Mesendoderm (in vitro differentiated cells): ENCODE measurements around the gene ISM1.
A peak's percentile ranks its signal among the peaks of the same experiment; 100 is the strongest.

Experiments used
- DNase-seq: peaks from one replicate; pipeline ENCODE4 v3.0.0; 2013
- H2AK5ac ChIP-seq: 2 replicates; pipeline ENCODE4 v1.6.1; 2013; ENCODE audit warnings: low read length, inconsistent platforms
- H2BK120ac ChIP-seq: 2 replicates; pipeline ENCODE4 v1.6.1; 2013; ENCODE audit warnings: low read depth, mild to moderate bottlenecking, low read length, moderate library complexity, mixed read lengths
- H2BK15ac ChIP-seq: replicated peaks from 2 replicates; pipeline ENCODE4 v1.6.1; 2013; ENCODE audit warnings: low read depth, mild to moderate bottlenecking, moderate library complexity
- H2BK5ac ChIP-seq: 2 replicates; pipeline ENCODE4 v1.6.1; 2013; ENCODE audit warnings: low read length, inconsistent platforms
- H3K18ac ChIP-seq: 2 replicates; pipeline ENCODE4 v1.6.1; 2013; ENCODE audit warnings: mild to moderate bottlenecking, low read length, mixed read lengths
- H3K23ac ChIP-seq: one replicate; pipeline ENCODE4 v1.6.1; 2013; ENCODE audit warnings: low read length
- H3K27ac ChIP-seq: 2 replicates; pipeline ENCODE4 v1.5.1; 2013; ENCODE audit warnings: low read depth, mild to moderate bottlenecking, inconsistent platforms, low read length, moderate library complexity
- H3K27me3 ChIP-seq: 2 replicates; pipeline ENCODE4 v1.6.1; 2013; ENCODE audit warnings: low read length, control low read depth, mild to moderate bottlenecking, inconsistent platforms; ENCODE audit not compliant: insufficient read depth, poor library complexity
- H3K36me3 ChIP-seq: 2 replicates; pipeline ENCODE4 v1.6.1; 2013; ENCODE audit warnings: low read length, inconsistent platforms; ENCODE audit not compliant: control insufficient read depth, insufficient read depth
- H3K4ac ChIP-seq: one replicate; pipeline ENCODE4 v1.6.1; 2013; ENCODE audit warnings: low read depth, mild to moderate bottlenecking, low read length, moderate library complexity
- H3K4me1 ChIP-seq: 2 replicates; pipeline ENCODE4 v1.6.1; 2013; ENCODE audit warnings: low read depth, low read length, inconsistent platforms; ENCODE audit not compliant: control insufficient read depth
- H3K4me2 ChIP-seq: 2 replicates; pipeline ENCODE4 v1.6.1; 2013; ENCODE audit warnings: low read length
- H3K4me3 ChIP-seq: 2 replicates; pipeline ENCODE4 v1.5.1; 2013; ENCODE audit warnings: mild to moderate bottlenecking, low read length
- H3K56ac ChIP-seq: one replicate; pipeline ENCODE4 v1.6.1; 2013; ENCODE audit warnings: low read length
- H3K79me1 ChIP-seq: 2 replicates; pipeline ENCODE4 v1.6.1; 2013; ENCODE audit warnings: low read length, inconsistent platforms
- H3K79me2 ChIP-seq: 2 replicates; pipeline ENCODE4 v1.6.1; 2013; ENCODE audit warnings: mild to moderate bottlenecking, low read length; ENCODE audit not compliant: control insufficient read depth, insufficient read depth
- H3K9ac ChIP-seq: 2 replicates; pipeline ENCODE4 v1.6.1; 2013; ENCODE audit warnings: low read length, inconsistent platforms
- H4K5ac ChIP-seq: one replicate; pipeline ENCODE4 v1.6.1; 2013; ENCODE audit warnings: low read length
- H4K8ac ChIP-seq: one replicate; pipeline ENCODE4 v1.6.1; 2013; ENCODE audit warnings: low read depth, mild to moderate bottlenecking, control low read depth, low read length, moderate library complexity
- WGBS: extraction: QIAGEN DNeasy Blood & Tissue Kit; methylation state at CpG from one replicate; pipeline ENCODE4 v1.1.7; 2013; ENCODE audit warnings: low lambda C conversion rate, missing lambda C conversion rate; ENCODE audit not compliant: insufficient coverage; ENCODE audit errors: extremely low coverage; 5-methylcytosine and 5-hydroxymethylcytosine counted together

ISM1 gene

DNA sequence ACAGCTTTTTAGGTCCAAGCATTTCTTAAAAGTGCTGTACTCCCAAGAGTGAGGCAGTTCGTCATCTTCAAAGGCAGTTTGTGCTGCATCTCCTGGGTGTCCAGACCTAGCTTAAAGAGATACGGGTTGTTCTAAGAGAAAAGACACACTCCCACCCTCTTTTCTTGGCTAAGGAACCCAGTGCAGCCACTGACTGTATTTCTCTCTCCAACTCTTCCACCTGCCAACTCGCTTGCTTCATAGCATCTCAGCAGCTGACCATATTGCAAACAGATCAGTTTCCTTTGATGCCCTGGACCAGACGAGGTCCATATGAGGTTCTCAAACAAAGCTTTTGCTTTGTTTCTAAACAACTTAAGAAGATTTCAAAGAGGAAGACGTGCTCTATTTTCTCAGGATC is 101.1 kb downstream of the ISM1 start:
- Histone ChIP-seq H3K36me3 (no peaks in the 10 kb centered on the region), H2BK120ac (peak overlapping the region; percentile 56), H2BK5ac (peak overlapping the region; percentile 86), H3K23ac (no peak overlapping the region), H3K56ac (peak overlapping the region; percentile 75), H4K8ac (no peak overlapping the region), H3K4ac (peak overlapping the region; percentile 79), H3K27ac (peak overlapping the region; percentile 70), H3K4me2 (no peak overlapping the region), H3K79me2 (no peaks in the 10 kb centered on the region), H4K5ac (no peak overlapping the region), H2BK15ac (no peak overlapping the region), H3K79me1 (no peaks in the 10 kb centered on the region), H3K9ac (peak overlapping the region; percentile 4), H3K27me3 (no peaks in the 10 kb centered on the region), H3K4me3 (no peak overlapping the region), H2AK5ac (peak overlapping the region; percentile 4), H3K18ac (peak overlapping the region; percentile 85), H3K4me1 (peaks cover 18% of the 10 kb centered on the region)
- no peak for DNase-seq
- WGBS, result no CpG with 5 or more reads among the region's 5 CpGs

- Histone ChIP-seq H3K79me1 (no peaks in the 10 kb centered on the region), H3K4me3 (no peak overlapping the region), H3K79me2 (no peaks in the 10 kb centered on the region), H3K4me1 (peaks cover 18% of the 10 kb centered on the region), H3K36me3 (no peaks in the 10 kb centered on the region), H3K4ac (peak overlapping the region; percentile 79), H3K4me2 (no peak overlapping the region), H3K27ac (peak overlapping the region; percentile 90), H2BK120ac (peak overlapping the region; percentile 99), H3K18ac (peak overlapping the region; percentile 98), H2BK15ac (no peak overlapping the region), H2BK5ac (peak overlapping the region; percentile 45), H4K5ac (peak overlapping the region; percentile 1), H3K23ac (peak overlapping the region; percentile 7), H3K56ac (peak overlapping the region; percentile 82), H3K27me3 (no peaks in the 10 kb centered on the region), H2AK5ac (no peak overlapping the region), H4K8ac (no peak overlapping the region), H3K9ac (peak overlapping the region; percentile 14)
- no CpG with 5 or more reads among the region's 3 CpGs for WGBS
- DNase-seq, result peak; percentile 93
These were observed 101.5 kb downstream of the ISM1 start for GRCh38 chr20:13322621-13323020.

- Histone ChIP-seq H3K4me1 (peaks cover 18% of the 10 kb centered on the region), H3K27ac (no peak overlapping the region), H3K56ac (peak overlapping the region; percentile 73), H3K18ac (no peak overlapping the region), H2BK5ac (peak overlapping the region; percentile 1), H3K79me2 (no peaks in the 10 kb centered on the region), H4K8ac (no peak overlapping the region), H4K5ac (no peak overlapping the region), H2BK15ac (no peak overlapping the region), H3K4me2 (no peak overlapping the region), H3K9ac (no peak overlapping the region), H3K23ac (no peak overlapping the region), H3K36me3 (no peaks in the 10 kb centered on the region), H3K4ac (peak overlapping the region; percentile 87), H3K79me1 (no peaks in the 10 kb centered on the region), H3K27me3 (no peaks in the 10 kb centered on the region), H3K4me3 (no peak overlapping the region), H2AK5ac (no peak overlapping the region), H2BK120ac (peak overlapping the region; percentile 93)
- no CpG with 5 or more reads among the region's 8 CpGs for WGBS
- DNase-seq, result peak; percentile 79
These were observed 104.0 kb downstream of the ISM1 start for GRCh38 chr20:13325033-13325432.

DNA sequence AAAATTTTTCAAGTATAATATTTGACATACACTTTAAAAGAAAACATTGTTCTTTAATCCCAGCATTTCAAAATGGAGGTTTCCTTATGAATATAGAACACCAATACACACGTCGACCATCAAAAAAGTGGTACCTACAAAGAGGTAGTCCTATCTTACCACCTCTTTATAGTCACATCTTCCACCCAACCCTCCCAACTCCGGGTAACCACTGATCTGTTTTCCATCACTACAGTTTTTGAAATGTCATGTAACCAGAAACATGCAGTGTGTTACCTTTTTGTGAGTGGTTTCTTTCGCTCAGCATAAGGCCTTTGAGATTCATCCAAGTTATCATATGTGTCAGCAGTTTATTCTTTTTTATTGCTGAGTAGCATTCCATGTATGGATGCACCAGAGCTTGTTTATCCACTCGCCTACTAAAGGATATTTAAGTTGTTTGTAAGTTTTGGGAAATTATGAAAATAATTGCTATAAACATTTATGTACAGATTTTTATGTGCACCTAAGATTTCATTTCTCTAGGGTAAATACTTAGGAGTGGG is 104.8 kb downstream of the ISM1 start:
- H3K18ac ChIP-seq, result no peak overlapping the region
- peak overlapping the region; percentile 36 for H2BK15ac ChIP-seq
- no peak overlapping the region for H2AK5ac ChIP-seq
- H4K5ac ChIP-seq, result no peak overlapping the region
- no peak overlapping the region for H4K8ac ChIP-seq
- no peaks in the 10 kb centered on the region for H3K27me3 ChIP-seq
- no peaks in the 10 kb centered on the region for H3K79me2 ChIP-seq
- no peak overlapping the region for H3K56ac ChIP-seq
- H3K4me3 ChIP-seq, result no peak overlapping the region
- DNase-seq, result no peak
- no peak overlapping the region for H3K4ac ChIP-seq
- H3K79me1 ChIP-seq, result no peaks in the 10 kb centered on the region
- H3K4me2 ChIP-seq, result no peak overlapping the region
- no peaks in the 10 kb centered on the region for H3K36me3 ChIP-seq
- H2BK5ac ChIP-seq, result no peak overlapping the region
- H3K23ac ChIP-seq, result no peak overlapping the region
- H3K9ac ChIP-seq, result no peak overlapping the region
- peaks cover 18% of the 10 kb centered on the region for H3K4me1 ChIP-seq
- no CpG with 5 or more reads among the region's 5 CpGs for WGBS
- no peak overlapping the region for H3K27ac ChIP-seq
- H2BK120ac ChIP-seq, result peak overlapping the region; percentile 45

DNA sequence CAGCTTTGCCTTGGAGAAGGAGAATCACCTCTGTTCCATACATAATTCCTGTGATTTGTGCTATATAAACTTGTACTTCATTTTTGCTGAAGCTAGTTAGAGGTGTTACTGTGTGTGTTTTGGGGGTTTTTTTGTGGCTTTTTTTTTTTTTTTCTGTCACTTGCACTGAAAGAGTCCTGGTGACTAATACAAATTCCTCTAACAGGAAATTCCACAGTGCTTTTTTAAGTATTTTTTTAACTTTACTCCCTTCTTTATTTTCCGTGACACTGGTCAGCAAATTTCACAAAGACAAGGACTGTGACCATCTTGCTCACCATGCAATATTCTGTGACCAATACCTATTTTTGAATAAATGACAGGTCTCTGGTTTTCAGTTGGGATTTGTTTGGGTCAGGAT is 110.5 kb downstream of the ISM1 start:
- no peak overlapping the region for H4K5ac ChIP-seq
- H2AK5ac ChIP-seq, result no peak overlapping the region
- H3K23ac ChIP-seq, result no peak overlapping the region
- no peak overlapping the region for H4K8ac ChIP-seq
- no peak overlapping the region for H3K4me2 ChIP-seq
- H3K18ac ChIP-seq, result no peak overlapping the region
- no peaks in the 10 kb centered on the region for H3K36me3 ChIP-seq
- H3K4me1 ChIP-seq, result peaks cover 9% of the 10 kb centered on the region
- no peak overlapping the region for H3K4ac ChIP-seq
- no peak overlapping the region for H2BK15ac ChIP-seq
- no CpG with 5 or more reads among the region's 1 CpG for WGBS
- H3K79me1 ChIP-seq, result no peaks in the 10 kb centered on the region
- no peak overlapping the region for H3K9ac ChIP-seq
- H3K79me2 ChIP-seq, result no peaks in the 10 kb centered on the region
- H3K56ac ChIP-seq, result no peak overlapping the region
- no peak overlapping the region for H3K4me3 ChIP-seq
- H2BK5ac ChIP-seq, result no peak overlapping the region
- no peak overlapping the region for H2BK120ac ChIP-seq
- DNase-seq, result no peak
- H3K27me3 ChIP-seq, result no peaks in the 10 kb centered on the region
- H3K27ac ChIP-seq, result no peak overlapping the region

DNA sequence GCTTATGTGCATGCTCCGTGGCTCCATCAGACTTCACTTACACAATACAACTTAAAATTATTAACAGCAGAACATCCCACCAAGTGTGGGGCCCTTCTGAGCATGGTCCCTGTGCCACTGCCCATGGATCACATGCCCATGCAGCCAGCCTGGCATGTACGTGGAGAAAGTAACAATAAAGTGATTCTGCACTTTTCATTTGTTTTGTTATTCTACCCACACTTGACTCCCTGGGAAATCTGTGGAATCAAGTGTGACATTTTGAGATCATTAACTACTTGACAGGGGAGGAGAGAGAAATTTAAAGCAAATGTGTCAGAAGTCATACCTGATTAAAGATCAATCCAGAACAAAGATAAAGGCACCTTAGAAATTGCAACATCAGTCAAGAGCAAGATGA is 112.0 kb downstream of the ISM1 start:
- peaks cover 9% of the 10 kb centered on the region for H3K4me1 ChIP-seq
- H3K4me3 ChIP-seq, result no peak overlapping the region
- no peaks in the 10 kb centered on the region for H3K79me2 ChIP-seq
- no CpG with 5 or more reads among the region's 2 CpGs for WGBS
- no peak overlapping the region for H4K5ac ChIP-seq
- no peak overlapping the region for H3K18ac ChIP-seq
- DNase-seq, result no peak
- no peak overlapping the region for H3K4ac ChIP-seq
- H2BK120ac ChIP-seq, result no peak overlapping the region
- peak overlapping the region; percentile 42 for H3K56ac ChIP-seq
- H3K79me1 ChIP-seq, result no peaks in the 10 kb centered on the region
- no peak overlapping the region for H2AK5ac ChIP-seq
- H3K27ac ChIP-seq, result no peak overlapping the region
- peak overlapping the region; percentile 65 for H2BK15ac ChIP-seq
- no peaks in the 10 kb centered on the region for H3K27me3 ChIP-seq
- H4K8ac ChIP-seq, result no peak overlapping the region
- H3K23ac ChIP-seq, result no peak overlapping the region
- H3K36me3 ChIP-seq, result no peaks in the 10 kb centered on the region
- no peak overlapping the region for H2BK5ac ChIP-seq
- no peak overlapping the region for H3K4me2 ChIP-seq
- no peak overlapping the region for H3K9ac ChIP-seq
